HepG2 (cell line): ENCODE measurements around the gene MCRIP2. TPM values are rescaled to one million over a fixed set of nuclear protein-coding genes. Genes with fewer than 3 reads are reported as not detected.

ENCODE experiments used
- CHCHD3 ChIP-seq: sonication (generic); formaldehyde crosslinking; IDR thresholded peaks from 2 replicates; pipeline ENCODE4 v1.8.0; 2022; ENCODE audit warnings: mild to moderate bottlenecking, missing genetic modification reagents, moderate library complexity
- EP300 ChIP-seq, 3 experiments: sonication (generic) in 1 of 3; formaldehyde crosslinking in 1 of 3; IDR thresholded peaks; 2 replicates each; pipeline versions ENCODE4 v1.5.1 to v1.6.1; 2011 to 2020; ENCODE audit warnings: low read depth in 2 of 3, low read length in 2 of 3, borderline replicate concordance in 1 of 3, improper control_type of control experiment in 1 of 3, mild to moderate bottlenecking in 1 of 3, missing genetic modification reagents in 1 of 3, moderate library complexity in 1 of 3
- HNRNPUL1 ChIP-seq: fragments of 200-400 bp; formaldehyde crosslinking; IDR thresholded peaks from 2 replicates; pipeline ENCODE4 v1.6.1; 2017; ENCODE audit warnings: low read depth, mild to moderate bottlenecking, low read length, moderate library complexity
- MATR3 ChIP-seq: sonication (generic); formaldehyde crosslinking; IDR thresholded peaks from 2 replicates; pipeline ENCODE4 v1.4.0; 2020; ENCODE audit warnings: missing genetic modification reagents
- NAIF1 ChIP-seq: sonication (generic); formaldehyde crosslinking; IDR thresholded peaks from 2 replicates; pipeline ENCODE4 v1.5.0; 2020; ENCODE audit warnings: mild to moderate bottlenecking, missing genetic modification reagents, borderline replicate concordance
- PHF8 ChIP-seq: sonication (generic); formaldehyde crosslinking; IDR thresholded peaks from 2 replicates; pipeline ENCODE4 v1.5.0; 2020; ENCODE audit warnings: missing genetic modification reagents
- SP1 ChIP-seq, 2 experiments: fragments of 450-650 bp in 1 of 2; sonication (generic) in 1 of 2; formaldehyde crosslinking in 1 of 2; IDR thresholded peaks; 2 replicates each; pipeline versions ENCODE4 v1.4.0 to v1.6.1; 2016 to 2020; ENCODE audit warnings: missing genetic modification reagents in 1 of 2
- ZFX ChIP-seq: sonication (generic); formaldehyde crosslinking; IDR thresholded peaks from 2 replicates; pipeline ENCODE4 v1.4.0; 2020; ENCODE audit warnings: mild to moderate bottlenecking, low read depth, missing genetic modification reagents, moderate library complexity
- ZMYM4 ChIP-seq: sonication (generic); formaldehyde crosslinking; IDR thresholded peaks from 2 replicates; pipeline ENCODE4 v1.8.1; 2023; ENCODE audit warnings: mild to moderate bottlenecking, missing genetic modification reagents
- ZNF317 ChIP-seq: sonication (generic); formaldehyde crosslinking; IDR thresholded peaks from 2 replicates; pipeline ENCODE4 v1.5.0; 2020; ENCODE audit warnings: mild to moderate bottlenecking, missing genetic modification reagents
- ZNF350 ChIP-seq: sonication (generic); formaldehyde crosslinking; IDR thresholded peaks from 2 replicates; pipeline ENCODE4 v1.4.0; 2020; ENCODE audit warnings: mild to moderate bottlenecking, low read depth, missing genetic modification reagents, borderline replicate concordance
- ZNF557 ChIP-seq: sonication (generic); formaldehyde crosslinking; IDR thresholded peaks from 2 replicates; pipeline ENCODE4 v1.4.0; 2020; ENCODE audit warnings: missing genetic modification reagents
- ZNF567 ChIP-seq: sonication (generic); formaldehyde crosslinking; IDR thresholded peaks from 2 replicates; pipeline ENCODE4 v1.8.1; 2023; ENCODE audit warnings: mild to moderate bottlenecking, missing genetic modification reagents, borderline replicate concordance
- ZNF773 ChIP-seq: sonication (generic); formaldehyde crosslinking; IDR thresholded peaks from 2 replicates; pipeline ENCODE4 v1.4.0; 2020; ENCODE audit warnings: missing genetic modification reagents, borderline replicate concordance
- ZNF777 ChIP-seq: sonication (generic); formaldehyde crosslinking; IDR thresholded peaks from 2 replicates; pipeline ENCODE4 v1.4.0; 2020; ENCODE audit warnings: missing genetic modification reagents
- ZNF891 ChIP-seq: sonication (generic); formaldehyde crosslinking; IDR thresholded peaks from 2 replicates; pipeline ENCODE4 v1.5.0; 2020; ENCODE audit warnings: mild to moderate bottlenecking, missing genetic modification reagents
- polyA plus RNA-seq, 8 experiments: library from polyadenylated mRNA; depleted of rRNA in 3 of 8; stranded (reverse) in 7 of 8; unstranded in 1 of 8; fragments of >200 nt; fragmentation: Illumina TruSeq in 4 of 8; extraction: Trizol in 4 of 8; gene quantifications; 2 replicates each; pipeline versions ENCODE4 v1.2.1 to v1.2.3, GENCODE V29; 2011 to 2016; ENCODE audit warnings: low read depth in 4 of 8, missing spikeins in 1 of 8, mixed read lengths in 1 of 8; ENCODE audit not compliant: insufficient read depth in 1 of 8
- total RNA-seq, 5 experiments: library from RNA; depleted of rRNA; stranded (reverse); fragments of >200 nt; fragmentation: Illumina TruSeq; extraction: Trizol; gene quantifications; 2 replicates each; pipeline ENCODE4 v1.2.3, GENCODE V29; 2016; ENCODE audit warnings: low read depth in 1 of 5
- TF ChIP-seq, protein P1 (sequence below): IDR thresholded peaks from 2 replicates; pipeline ENCODE4 v1.6.1; 2016; ENCODE audit warnings: low read depth, control low read depth
- TF ChIP-seq, protein P2 (sequence below): sonication (generic); formaldehyde crosslinking; IDR thresholded peaks from 2 replicates; pipeline ENCODE4 v1.9.0; 2021; ENCODE audit warnings: missing genetic modification reagents, borderline replicate concordance
- TF ChIP-seq, protein P3 (sequence below): sonication (generic); formaldehyde crosslinking; IDR thresholded peaks from 2 replicates; pipeline ENCODE4 v1.5.1; 2020; ENCODE audit warnings: mild to moderate bottlenecking, missing genetic modification reagents, borderline replicate concordance
- TF ChIP-seq, protein P4 (sequence below): sonication (generic); formaldehyde crosslinking; IDR thresholded peaks from 2 replicates; pipeline ENCODE4 v1.5.0; 2020; ENCODE audit warnings: mild to moderate bottlenecking, missing genetic modification reagents

MCRIP2 gene
- total and polyA plus RNA-seq, 2 of the 13 experiments (the other 11 are each of a cell fraction or from before 2014, with no cell fraction given), result 39.6 to 76.7 TPM

DNA sequence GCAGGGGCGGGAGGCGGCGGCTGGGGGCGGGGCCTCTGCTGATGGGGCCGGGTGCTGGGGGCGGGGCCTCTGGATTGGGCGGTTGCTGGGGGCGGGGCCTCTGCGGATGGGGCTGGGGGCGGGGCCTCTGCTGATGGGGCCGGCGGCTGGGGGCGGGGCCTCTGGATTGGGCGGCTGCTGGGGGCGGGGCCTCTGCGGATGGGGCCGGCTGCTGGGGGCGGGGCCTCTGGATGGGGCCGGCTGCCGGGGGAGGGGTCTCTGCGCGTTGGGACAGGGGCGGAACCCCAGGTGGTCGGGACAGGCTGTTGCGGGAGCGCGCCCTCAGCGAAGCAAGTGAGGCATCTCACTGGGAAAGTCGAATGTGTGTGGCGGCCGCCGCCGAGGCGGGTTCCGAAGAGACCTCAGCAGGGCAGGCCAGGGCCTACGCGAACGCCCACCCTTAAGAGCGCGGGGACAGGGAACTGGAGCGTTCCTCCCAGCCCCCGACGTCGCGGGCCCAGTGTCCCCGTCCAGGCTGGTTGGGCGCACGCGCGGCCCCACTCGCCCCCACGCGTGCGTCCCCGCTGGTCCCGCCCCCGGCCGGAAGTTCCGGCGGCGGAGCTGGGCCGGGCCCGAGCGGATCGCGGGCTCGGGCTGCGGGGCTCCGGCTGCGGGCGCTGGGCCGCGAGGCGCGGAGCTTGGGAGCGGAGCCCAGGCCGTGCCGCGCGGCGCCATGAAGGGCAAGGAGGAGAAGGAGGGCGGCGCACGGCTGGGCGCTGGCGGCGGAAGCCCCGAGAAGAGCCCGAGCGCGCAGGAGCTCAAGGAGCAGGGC lies 38.4 kb downstream of the MCRIP2 start, which contains the start of gene STUB1 (continued):
- no peak for TF ChIP-seq SP1 (IDR thresholded peaks at IDR 0.05)
- TF ChIP-seq SP1 (CRISPR knock-in tag; IDR thresholded peaks at IDR 0.05), result 0 out of 2 replicates have a peak, but pooled peaks have one; percentile 35
- peak; percentile 3; the same call in 1 of the 2 replicates for TF ChIP-seq ZMYM4 (CRISPR knock-in tag)
- TF ChIP-seq MATR3, result no peak
- peak; percentile 69 for TF ChIP-seq ZFX (CRISPR knock-in tag)
- TF ChIP-seq, protein P1, sequence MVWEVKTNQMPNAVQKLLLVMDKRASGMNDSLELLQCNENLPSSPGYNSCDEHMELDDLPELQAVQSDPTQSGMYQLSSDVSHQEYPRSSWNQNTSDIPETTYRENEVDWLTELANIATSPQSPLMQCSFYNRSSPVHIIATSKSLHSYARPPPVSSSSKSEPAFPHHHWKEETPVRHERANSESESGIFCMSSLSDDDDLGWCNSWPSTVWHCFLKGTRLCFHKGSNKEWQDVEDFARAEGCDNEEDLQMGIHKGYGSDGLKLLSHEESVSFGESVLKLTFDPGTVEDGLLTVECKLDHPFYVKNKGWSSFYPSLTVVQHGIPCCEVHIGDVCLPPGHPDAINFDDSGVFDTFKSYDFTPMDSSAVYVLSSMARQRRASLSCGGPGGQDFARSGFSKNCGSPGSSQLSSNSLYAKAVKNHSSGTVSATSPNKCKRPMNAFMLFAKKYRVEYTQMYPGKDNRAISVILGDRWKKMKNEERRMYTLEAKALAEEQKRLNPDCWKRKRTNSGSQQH (CRISPR knock-in tag), result no peak
- TF ChIP-seq ZNF777 (CRISPR knock-in tag), result peak; percentile 99
- TF ChIP-seq CHCHD3 (CRISPR knock-in tag), result no peak
- TF ChIP-seq, protein P2, sequence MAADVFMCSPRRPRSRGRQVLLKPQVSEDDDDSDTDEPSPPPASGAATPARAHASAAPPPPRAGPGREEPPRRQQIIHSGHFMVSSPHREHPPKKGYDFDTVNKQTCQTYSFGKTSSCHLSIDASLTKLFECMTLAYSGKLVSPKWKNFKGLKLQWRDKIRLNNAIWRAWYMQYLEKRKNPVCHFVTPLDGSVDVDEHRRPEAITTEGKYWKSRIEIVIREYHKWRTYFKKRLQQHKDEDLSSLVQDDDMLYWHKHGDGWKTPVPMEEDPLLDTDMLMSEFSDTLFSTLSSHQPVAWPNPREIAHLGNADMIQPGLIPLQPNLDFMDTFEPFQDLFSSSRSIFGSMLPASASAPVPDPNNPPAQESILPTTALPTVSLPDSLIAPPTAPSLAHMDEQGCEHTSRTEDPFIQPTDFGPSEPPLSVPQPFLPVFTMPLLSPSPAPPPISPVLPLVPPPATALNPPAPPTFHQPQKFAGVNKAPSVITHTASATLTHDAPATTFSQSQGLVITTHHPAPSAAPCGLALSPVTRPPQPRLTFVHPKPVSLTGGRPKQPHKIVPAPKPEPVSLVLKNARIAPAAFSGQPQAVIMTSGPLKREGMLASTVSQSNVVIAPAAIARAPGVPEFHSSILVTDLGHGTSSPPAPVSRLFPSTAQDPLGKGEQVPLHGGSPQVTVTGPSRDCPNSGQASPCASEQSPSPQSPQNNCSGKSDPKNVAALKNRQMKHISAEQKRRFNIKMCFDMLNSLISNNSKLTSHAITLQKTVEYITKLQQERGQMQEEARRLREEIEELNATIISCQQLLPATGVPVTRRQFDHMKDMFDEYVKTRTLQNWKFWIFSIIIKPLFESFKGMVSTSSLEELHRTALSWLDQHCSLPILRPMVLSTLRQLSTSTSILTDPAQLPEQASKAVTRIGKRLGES (CRISPR knock-in tag), result 0 out of 2 replicates have a peak, but pooled peaks have one; percentile 34
- no peak for TF ChIP-seq ZNF317 (CRISPR knock-in tag)
- TF ChIP-seq, protein P3, sequence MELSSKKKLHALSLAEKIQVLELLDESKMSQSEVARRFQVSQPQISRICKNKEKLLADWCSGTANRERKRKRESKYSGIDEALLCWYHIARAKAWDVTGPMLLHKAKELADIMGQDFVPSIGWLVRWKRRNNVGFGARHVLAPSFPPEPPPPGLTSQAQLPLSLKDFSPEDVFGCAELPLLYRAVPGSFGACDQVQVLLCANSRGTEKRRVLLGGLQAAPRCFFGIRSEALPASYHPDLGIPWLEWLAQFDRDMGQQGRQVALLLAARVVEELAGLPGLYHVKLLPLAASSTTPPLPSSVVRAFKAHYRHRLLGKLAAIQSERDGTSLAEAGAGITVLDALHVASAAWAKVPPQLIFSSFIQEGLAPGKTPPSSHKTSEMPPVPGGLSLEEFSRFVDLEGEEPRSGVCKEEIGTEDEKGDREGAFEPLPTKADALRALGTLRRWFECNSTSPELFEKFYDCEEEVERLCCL (CRISPR knock-in tag), result no peak
- TF ChIP-seq, protein P4, sequence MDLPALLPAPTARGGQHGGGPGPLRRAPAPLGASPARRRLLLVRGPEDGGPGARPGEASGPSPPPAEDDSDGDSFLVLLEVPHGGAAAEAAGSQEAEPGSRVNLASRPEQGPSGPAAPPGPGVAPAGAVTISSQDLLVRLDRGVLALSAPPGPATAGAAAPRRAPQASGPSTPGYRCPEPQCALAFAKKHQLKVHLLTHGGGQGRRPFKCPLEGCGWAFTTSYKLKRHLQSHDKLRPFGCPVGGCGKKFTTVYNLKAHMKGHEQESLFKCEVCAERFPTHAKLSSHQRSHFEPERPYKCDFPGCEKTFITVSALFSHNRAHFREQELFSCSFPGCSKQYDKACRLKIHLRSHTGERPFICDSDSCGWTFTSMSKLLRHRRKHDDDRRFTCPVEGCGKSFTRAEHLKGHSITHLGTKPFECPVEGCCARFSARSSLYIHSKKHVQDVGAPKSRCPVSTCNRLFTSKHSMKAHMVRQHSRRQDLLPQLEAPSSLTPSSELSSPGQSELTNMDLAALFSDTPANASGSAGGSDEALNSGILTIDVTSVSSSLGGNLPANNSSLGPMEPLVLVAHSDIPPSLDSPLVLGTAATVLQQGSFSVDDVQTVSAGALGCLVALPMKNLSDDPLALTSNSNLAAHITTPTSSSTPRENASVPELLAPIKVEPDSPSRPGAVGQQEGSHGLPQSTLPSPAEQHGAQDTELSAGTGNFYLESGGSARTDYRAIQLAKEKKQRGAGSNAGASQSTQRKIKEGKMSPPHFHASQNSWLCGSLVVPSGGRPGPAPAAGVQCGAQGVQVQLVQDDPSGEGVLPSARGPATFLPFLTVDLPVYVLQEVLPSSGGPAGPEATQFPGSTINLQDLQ (CRISPR knock-in tag), result no peak
- 0 out of 2 replicates have a peak, but pooled peaks have one; percentile 76 for TF ChIP-seq ZNF773 (CRISPR knock-in tag)
- TF ChIP-seq EP300 (IDR thresholded peaks at IDR 0.05; ENCODE audit: low read depth in 2 of 2, low read length in 2 of 2), result no peak
- TF ChIP-seq EP300 (CRISPR knock-in tag; IDR thresholded peaks at IDR 0.05; ENCODE audit: borderline replicate concordance), result no peak
- TF ChIP-seq ZNF350 (CRISPR knock-in tag), result no peak
- TF ChIP-seq NAIF1 (CRISPR knock-in tag), result no peak
- TF ChIP-seq HNRNPUL1, result no peak
- TF ChIP-seq ZNF891 (CRISPR knock-in tag), result no peak
- no peak for TF ChIP-seq ZNF567 (CRISPR knock-in tag)
- peak; percentile 64 for TF ChIP-seq PHF8 (CRISPR knock-in tag)
- TF ChIP-seq ZNF557, result 0 out of 2 replicates have a peak, but pooled peaks have one; percentile 32
